Astrocyte (in vitro differentiated cells and primary cell): Measurements from ENCODE around the gene DNAJC8.

Experiments used
- EZH2 ChIP-seq: IDR thresholded peaks from 2 replicates; pipeline ENCODE4 v1.6.1; 2012; ENCODE audit warnings: mild to moderate bottlenecking, low read length, inconsistent platforms; ENCODE audit not compliant: insufficient read depth
- TF ChIP-seq, protein P1 (sequence below): IDR thresholded peaks from 2 replicates; pipeline ENCODE4 v1.5.1; 2011; ENCODE audit warnings: low read depth, mild to moderate bottlenecking, inconsistent platforms, low read length, moderate library complexity; ENCODE audit not compliant: insufficient read depth

DNA sequence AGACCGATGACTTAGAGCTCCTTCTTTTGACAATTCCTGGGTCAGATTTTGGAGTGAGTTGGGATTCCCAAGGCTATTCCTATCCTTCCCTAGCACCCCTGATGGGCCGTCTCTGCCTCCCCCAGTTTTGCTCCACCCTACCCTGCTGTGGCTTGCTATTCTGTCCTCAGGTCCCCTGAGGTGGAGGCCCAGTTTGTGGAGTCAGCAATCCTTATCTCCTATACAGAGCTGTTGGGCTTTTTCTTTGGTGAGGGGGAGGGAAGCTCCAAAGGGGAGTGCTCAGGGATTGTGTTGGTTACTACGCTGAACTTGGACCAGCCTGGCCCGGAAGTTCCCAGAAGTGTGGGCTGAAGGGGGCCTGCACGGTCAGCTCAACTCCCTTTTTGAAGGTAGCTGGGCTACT, 34.1 kb upstream of the DNAJC8 start:
- TF ChIP-seq, protein P1, sequence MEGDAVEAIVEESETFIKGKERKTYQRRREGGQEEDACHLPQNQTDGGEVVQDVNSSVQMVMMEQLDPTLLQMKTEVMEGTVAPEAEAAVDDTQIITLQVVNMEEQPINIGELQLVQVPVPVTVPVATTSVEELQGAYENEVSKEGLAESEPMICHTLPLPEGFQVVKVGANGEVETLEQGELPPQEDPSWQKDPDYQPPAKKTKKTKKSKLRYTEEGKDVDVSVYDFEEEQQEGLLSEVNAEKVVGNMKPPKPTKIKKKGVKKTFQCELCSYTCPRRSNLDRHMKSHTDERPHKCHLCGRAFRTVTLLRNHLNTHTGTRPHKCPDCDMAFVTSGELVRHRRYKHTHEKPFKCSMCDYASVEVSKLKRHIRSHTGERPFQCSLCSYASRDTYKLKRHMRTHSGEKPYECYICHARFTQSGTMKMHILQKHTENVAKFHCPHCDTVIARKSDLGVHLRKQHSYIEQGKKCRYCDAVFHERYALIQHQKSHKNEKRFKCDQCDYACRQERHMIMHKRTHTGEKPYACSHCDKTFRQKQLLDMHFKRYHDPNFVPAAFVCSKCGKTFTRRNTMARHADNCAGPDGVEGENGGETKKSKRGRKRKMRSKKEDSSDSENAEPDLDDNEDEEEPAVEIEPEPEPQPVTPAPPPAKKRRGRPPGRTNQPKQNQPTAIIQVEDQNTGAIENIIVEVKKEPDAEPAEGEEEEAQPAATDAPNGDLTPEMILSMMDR, result no peak
- no peak for TF ChIP-seq EZH2
